ENCODE results near the gene GPHN. TPM values are rescaled to one million over a fixed set of nuclear protein-coding genes. Genes with fewer than 3 reads are reported as not detected.

Gene GPHN
- total and polyA plus RNA-seq, 2 experiments from 2014 or later: 15.1 to 20.1 TPM

DNA sequence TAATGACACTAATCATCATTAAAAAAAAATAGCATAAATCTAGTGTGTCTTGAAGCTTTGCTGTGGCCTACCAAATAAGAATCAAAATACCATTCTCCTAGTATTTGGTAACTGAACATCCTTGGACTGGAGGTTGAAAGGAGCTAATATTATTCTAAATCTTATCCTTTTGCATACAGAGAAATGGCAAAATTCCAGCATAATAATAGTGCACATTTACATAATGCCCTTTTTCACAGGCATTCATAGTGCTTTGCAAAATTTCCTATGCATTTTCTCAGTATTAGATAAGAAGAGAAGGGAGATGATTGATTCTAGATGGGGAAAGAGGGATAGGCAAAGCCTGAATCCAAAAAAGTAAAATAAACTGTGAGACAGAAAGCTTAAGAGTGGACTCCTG, 35.7 kb upstream of the GPHN start:
- Histone ChIP-seq H3K4me1 (ENCODE audit: low read depth) (no peaks in the 10 kb centered on the region), H3K4me3 (no peak overlapping the region), H3K27ac (no peak overlapping the region), H3K27me3 (no peaks in the 10 kb centered on the region), H3K9me3 (ENCODE audit: low read depth) (no peaks in the 10 kb centered on the region), H3K36me3 (no peaks in the 10 kb centered on the region)
- DNase-seq (ENCODE audit: low read depth in 1 of 2, low spot score in 1 of 2): no peak
- no peak for TF ChIP-seq CTCF (IDR thresholded peaks at IDR 0.05; ENCODE audit: low read depth, low read length)

DNA sequence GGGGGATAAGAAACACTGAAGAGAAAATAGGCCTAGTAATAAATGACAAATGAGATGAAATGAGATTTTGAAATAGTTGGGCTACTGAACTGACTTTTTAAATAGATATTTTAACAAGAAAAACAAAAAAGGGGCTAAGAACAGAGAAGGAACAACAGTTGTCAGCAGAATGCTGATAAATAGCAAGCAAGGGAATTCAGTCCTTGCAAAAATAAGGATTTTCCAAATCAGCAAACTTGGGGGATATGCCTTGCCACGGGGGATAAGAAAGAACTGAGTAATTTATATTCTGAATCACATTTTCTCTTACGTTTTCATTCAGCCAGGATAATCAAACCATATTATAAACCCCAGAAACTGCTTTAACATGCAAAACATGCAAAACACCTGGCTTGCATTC, 34.7 kb upstream of the GPHN start:
- no peak for TF ChIP-seq CTCF (IDR thresholded peaks at IDR 0.05; ENCODE audit: low read depth, low read length)
- DNase-seq (ENCODE audit: low read depth in 1 of 2, low spot score in 1 of 2): no peak
- no peaks in the 10 kb centered on the region for H3K4me1 ChIP-seq (ENCODE audit: low read depth)
- no peaks in the 10 kb centered on the region for H3K36me3 ChIP-seq
- H3K9me3 ChIP-seq (ENCODE audit: low read depth): no peaks in the 10 kb centered on the region
- no peak overlapping the region for H3K4me3 ChIP-seq
- H3K27me3 ChIP-seq: no peaks in the 10 kb centered on the region
- H3K27ac ChIP-seq: no peak overlapping the region

GRCh38 chr14:66476964-66477363, 31.0 kb upstream of the GPHN start:
- Histone ChIP-seq H3K4me1 (ENCODE audit: low read depth) (no peaks in the 10 kb centered on the region), H3K4me3 (no peak overlapping the region), H3K36me3 (no peaks in the 10 kb centered on the region), H3K27me3 (no peaks in the 10 kb centered on the region), H3K9me3 (ENCODE audit: low read depth) (no peaks in the 10 kb centered on the region), H3K27ac (no peak overlapping the region)
- DNase-seq (ENCODE audit: low read depth in 1 of 2, low spot score in 1 of 2): no peak
- TF ChIP-seq CTCF (IDR thresholded peaks at IDR 0.05; ENCODE audit: low read depth, low read length): no peak

DNA sequence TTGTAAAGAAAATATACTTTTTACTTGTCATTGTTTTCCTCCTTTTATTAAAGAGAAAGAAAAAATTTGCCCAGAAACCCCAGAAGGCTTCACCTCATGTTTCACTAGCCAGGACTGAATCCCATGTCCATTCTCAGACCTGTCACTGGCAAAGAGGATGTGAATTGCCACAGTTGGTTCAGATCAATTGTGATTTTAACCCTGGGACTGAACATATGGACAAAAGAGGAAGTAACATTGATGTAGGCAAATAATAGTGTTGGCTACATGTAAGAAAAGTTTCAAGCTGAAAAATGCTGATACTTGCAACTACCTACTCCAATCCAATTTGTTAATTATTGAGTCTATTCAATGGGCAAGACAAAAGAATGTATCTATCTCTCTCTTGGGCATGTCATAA, 30.4 kb upstream of the GPHN start:
- no peak for TF ChIP-seq CTCF (IDR thresholded peaks at IDR 0.05; ENCODE audit: low read depth, low read length)
- no peaks in the 10 kb centered on the region for H3K27me3 ChIP-seq
- no peaks in the 10 kb centered on the region for H3K4me1 ChIP-seq (ENCODE audit: low read depth)
- no peaks in the 10 kb centered on the region for H3K36me3 ChIP-seq
- no peak overlapping the region for H3K4me3 ChIP-seq
- no peaks in the 10 kb centered on the region for H3K9me3 ChIP-seq (ENCODE audit: low read depth)
- no peak overlapping the region for H3K27ac ChIP-seq
- DNase-seq (ENCODE audit: low read depth in 1 of 2, low spot score in 1 of 2): no peak

DNA sequence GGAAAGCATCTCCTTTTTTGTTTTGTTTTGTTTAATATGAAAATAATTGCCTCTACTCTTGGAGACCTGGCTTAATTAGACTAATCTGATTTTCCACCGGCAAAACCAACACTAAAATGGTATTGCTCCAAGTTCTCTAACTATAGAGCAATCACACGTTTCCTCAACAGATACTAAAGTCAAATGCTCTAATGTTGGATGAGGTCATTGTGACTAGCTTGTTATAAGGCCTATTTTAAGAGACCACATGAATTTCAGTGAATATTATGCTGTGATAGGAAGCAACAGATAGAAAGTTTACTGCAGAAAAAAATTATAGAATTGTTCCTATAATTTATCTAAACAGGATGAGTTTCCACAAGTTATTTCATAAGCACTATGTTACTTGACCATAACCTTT, 25.1 kb upstream of the GPHN start:
- no peak for TF ChIP-seq CTCF (IDR thresholded peaks at IDR 0.05; ENCODE audit: low read depth, low read length)
- no peaks in the 10 kb centered on the region for H3K9me3 ChIP-seq (ENCODE audit: low read depth)
- H3K36me3 ChIP-seq: no peaks in the 10 kb centered on the region
- no peak overlapping the region for H3K4me3 ChIP-seq
- H3K27ac ChIP-seq: no peak overlapping the region
- H3K27me3 ChIP-seq: no peaks in the 10 kb centered on the region
- peaks cover 7% of the 10 kb centered on the region for H3K4me1 ChIP-seq (ENCODE audit: low read depth)
- DNase-seq (ENCODE audit: low read depth in 1 of 2, low spot score in 1 of 2): no peak

DNA sequence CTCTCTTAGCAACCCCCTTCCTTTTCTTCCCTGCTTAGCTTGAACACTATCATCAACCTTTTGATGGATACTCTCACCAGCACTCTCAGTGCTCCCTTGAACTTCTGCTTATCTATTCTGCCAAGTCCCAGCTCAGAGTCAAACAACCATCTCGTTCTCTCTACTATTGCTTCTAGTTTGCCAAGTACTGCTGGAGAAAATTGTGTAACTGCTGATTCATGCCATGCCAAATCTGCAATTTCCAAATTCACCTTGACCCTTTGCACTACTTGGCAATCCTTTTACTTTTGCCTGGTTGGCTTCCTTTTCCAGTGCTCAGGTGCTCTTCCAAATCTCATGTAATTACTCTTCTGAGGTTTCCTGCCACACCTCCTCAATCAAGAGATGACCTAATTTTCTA, 24.6 kb upstream of the GPHN start:
- Histone ChIP-seq H3K27me3 (no peaks in the 10 kb centered on the region), H3K9me3 (ENCODE audit: low read depth) (no peaks in the 10 kb centered on the region), H3K4me3 (no peak overlapping the region), H3K36me3 (no peaks in the 10 kb centered on the region), H3K4me1 (ENCODE audit: low read depth) (peaks cover 7% of the 10 kb centered on the region), H3K27ac (no peak overlapping the region)
- DNase-seq (ENCODE audit: low read depth in 1 of 2, low spot score in 1 of 2): peak in 1 of 2 donors; percentile 16
- TF ChIP-seq CTCF (IDR thresholded peaks at IDR 0.05; ENCODE audit: low read depth, low read length): no peak

Measured in cardiac muscle cell (in vitro differentiated cells and primary cell).